Gastroesophageal sphincter (tissue), 4 donors: ENCODE results near the gene PTPN12. TPM values are rescaled to one million over a fixed set of nuclear protein-coding genes. Genes with fewer than 3 reads are reported as not detected.
A peak's percentile ranks its signal among the peaks of the same experiment; 100 is the strongest.
"Not testable (repeated sequence)": the region's sequence is repeated elsewhere in the genome, so short reads cannot be mapped to it uniquely, and the experiment has no call there.

Experiments
- ATAC-seq: fragments of 150-250 bp; one replicate; pipeline ENCODE4 v1.9.1; 2016; ENCODE audit warnings: mild to moderate bottlenecking, moderate library complexity
- H3K27ac ChIP-seq, 4 donors: fragments of 200-600 bp; sonication (generic) in 3 of 4; 1 replicate in 3 of 4; 2 replicates in 1 of 4; pipeline ENCODE4 v1.5.1; 2016 to 2019
- H3K27me3 ChIP-seq: fragments of 200-600 bp; sonication (generic); one replicate; pipeline ENCODE4 v1.5.1; 2019
- H3K36me3 ChIP-seq, 2 donors: fragments of 200-600 bp; sonication (generic); one replicate each; pipeline ENCODE4 v1.5.1; 2019; ENCODE audit warnings: control low read depth in 1 of 2
- H3K4me1 ChIP-seq, 3 donors: fragments of 200-600 bp; sonication (generic); 1 replicate in 2 of 3; 2 replicates in 1 of 3; pipeline ENCODE4 v1.5.1; 2016 to 2019; ENCODE audit warnings: control low read depth in 2 of 3
- H3K4me3 ChIP-seq, 2 donors: fragments of 200-600 bp; sonication (generic); one replicate each; pipeline ENCODE4 v1.5.1; 2019; ENCODE audit warnings: mild to moderate bottlenecking in 1 of 2, moderate library complexity in 1 of 2
- H3K9me3 ChIP-seq, 3 donors: fragments of 200-600 bp; sonication (generic); one replicate each; pipeline ENCODE4 v1.5.1; 2017 to 2019; ENCODE audit warnings: control low read depth in 2 of 3
- EP300 ChIP-seq: sonication (generic); formaldehyde crosslinking; IDR thresholded peaks from one replicate; pipeline ENCODE4 v1.6.1; 2017; ENCODE audit warnings: antibody characterized with exemption, mild to moderate bottlenecking
- POLR2A ChIP-seq, 2 donors: fragments of 450-650 bp; IDR thresholded peaks; one replicate each; pipeline ENCODE4 v1.6.1; 2017; ENCODE audit warnings: antibody characterized with exemption in 2 of 2, mild to moderate bottlenecking in 2 of 2, moderate library complexity in 1 of 2
- POLR2AphosphoS5 ChIP-seq: sonication (generic); formaldehyde crosslinking; IDR thresholded peaks from one replicate; pipeline ENCODE4 v1.6.1; 2017; ENCODE audit warnings: antibody characterized with exemption
- WGBS, 2 donors: methylation state at CpG; one replicate each; pipeline ENCODE4 v1.1.5; 2018; ENCODE audit warnings: low coverage in 1 of 2; 5-methylcytosine and 5-hydroxymethylcytosine counted together
- total RNA-seq, 4 donors: library from RNA; depleted of rRNA; stranded (reverse); fragments of >200 nt; gene quantifications; one replicate each; pipeline ENCODE4 v1.1.0, GENCODE V29; 2016
- TF ChIP-seq, protein P1 (sequence below), 4 experiments: fragments of 200-600 bp in 2 of 4; fragments of 450-650 bp in 2 of 4; sonication (generic) in 1 of 4; IDR thresholded peaks; one replicate each; pipeline ENCODE4 v1.5.1; 2017 to 2019; ENCODE audit warnings: antibody characterized with exemption in 4 of 4, mild to moderate bottlenecking in 2 of 4, moderate library complexity in 2 of 4

The PTPN12 gene
- total RNA-seq, 4 donors from 2014 or later, result 87.1 to 147 (median 100) TPM

DNA sequence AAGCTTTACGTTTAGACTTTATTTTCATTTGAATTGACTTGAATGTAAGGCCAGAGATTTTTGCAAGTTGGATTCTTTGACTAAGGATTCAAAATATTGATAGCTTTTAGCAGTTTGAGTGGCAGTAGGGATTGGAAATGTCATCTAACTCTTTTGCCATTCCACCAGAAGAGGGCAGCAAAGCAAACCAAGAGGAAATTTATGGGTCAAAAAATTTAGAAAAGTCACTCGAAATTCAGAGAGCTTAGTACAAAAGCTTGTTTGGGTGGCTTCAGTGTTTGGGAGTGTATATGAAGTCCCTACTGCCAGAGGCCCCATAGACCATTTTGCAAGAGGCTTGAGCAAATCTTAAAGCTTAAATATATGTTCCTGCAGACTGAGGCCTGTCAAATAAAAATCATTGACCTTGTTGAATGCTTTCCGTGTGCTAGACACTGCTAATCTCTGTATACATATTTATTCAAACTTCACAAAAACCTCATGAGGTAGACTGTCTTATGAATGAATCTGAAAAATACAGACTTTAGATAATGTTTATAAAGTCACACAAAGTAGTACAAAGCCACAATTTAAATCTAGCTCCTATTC lies 114.6 kb downstream of the PTPN12 start:
- Histone ChIP-seq H3K27me3 (no peaks in the 10 kb centered on the region), H3K4me3 (no peak overlapping the region), H3K9me3 (no peaks in the 10 kb centered on the region), H3K27ac (no peak overlapping the region), H3K36me3 (peaks cover 0 to 52% of the 10 kb centered on the region in 2 donors), H3K4me1 (peaks cover 0 to 7% (median 0%) of the 10 kb centered on the region in 3 donors)
- no peak for ATAC-seq
- TF ChIP-seq, protein P1, sequence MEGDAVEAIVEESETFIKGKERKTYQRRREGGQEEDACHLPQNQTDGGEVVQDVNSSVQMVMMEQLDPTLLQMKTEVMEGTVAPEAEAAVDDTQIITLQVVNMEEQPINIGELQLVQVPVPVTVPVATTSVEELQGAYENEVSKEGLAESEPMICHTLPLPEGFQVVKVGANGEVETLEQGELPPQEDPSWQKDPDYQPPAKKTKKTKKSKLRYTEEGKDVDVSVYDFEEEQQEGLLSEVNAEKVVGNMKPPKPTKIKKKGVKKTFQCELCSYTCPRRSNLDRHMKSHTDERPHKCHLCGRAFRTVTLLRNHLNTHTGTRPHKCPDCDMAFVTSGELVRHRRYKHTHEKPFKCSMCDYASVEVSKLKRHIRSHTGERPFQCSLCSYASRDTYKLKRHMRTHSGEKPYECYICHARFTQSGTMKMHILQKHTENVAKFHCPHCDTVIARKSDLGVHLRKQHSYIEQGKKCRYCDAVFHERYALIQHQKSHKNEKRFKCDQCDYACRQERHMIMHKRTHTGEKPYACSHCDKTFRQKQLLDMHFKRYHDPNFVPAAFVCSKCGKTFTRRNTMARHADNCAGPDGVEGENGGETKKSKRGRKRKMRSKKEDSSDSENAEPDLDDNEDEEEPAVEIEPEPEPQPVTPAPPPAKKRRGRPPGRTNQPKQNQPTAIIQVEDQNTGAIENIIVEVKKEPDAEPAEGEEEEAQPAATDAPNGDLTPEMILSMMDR (IDR thresholded peaks at IDR 0.05), result peak; percentile 60 to 72 (median 68)
- TF ChIP-seq EP300, result no peak
- WGBS, 2 donors, result 22 to 23% methylated on average over 3 of the region's 3 CpGs

DNA sequence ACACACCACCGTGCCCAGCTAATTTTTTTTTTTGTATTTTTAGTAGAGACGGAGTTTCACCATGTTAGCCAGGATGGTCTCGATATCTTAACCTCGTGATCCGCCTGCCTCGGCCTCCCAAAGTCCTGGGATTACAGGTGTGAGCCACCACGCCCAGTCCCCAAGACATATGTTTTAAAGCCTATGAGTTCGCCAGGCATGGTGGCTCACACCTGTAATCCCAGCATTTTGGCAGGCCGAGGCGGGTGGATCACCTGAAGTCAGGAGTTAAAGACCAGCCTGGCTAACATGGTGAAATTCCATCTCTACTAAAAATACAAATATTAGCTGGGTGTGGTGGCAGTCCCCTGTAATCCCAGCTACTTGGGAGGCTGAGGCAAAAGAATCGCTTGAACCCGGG lies 115.7 kb downstream of the PTPN12 start:
- H3K4me3 ChIP-seq, H3K9me3 ChIP-seq, H3K4me1 ChIP-seq, H3K27me3 ChIP-seq, H3K27ac ChIP-seq, ATAC-seq: not testable (repeated sequence)
- WGBS, 2 donors, result 97% methylated on average over 6 of the region's 12 CpGs; no CpG with 5 or more reads in 1 of the 2 donors
- peaks cover 0 to 47% of the 10 kb centered on the region in 2 donors for H3K36me3 ChIP-seq

DNA sequence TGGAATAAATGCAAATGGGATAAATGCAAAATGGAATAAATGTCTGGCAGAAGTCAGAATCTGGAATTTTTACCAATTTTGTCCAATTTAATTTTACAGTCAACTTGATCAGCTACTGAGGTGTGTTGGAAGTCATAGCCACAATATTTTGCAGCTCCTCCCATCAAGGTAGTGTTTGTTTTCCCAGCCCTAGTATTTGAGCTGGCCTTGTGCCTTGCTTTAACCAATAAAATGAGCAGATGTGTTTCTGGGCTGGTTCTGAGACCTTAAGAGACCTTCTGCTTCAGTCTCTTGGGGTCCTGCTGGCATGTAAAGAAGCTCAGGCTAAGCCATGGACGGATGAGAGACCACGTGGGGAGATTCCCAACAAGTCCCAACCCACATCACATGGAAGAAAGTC lies 116.5 kb downstream of the PTPN12 start:
- TF ChIP-seq POLR2AphosphoS5 (no peak), POLR2A (IDR thresholded peaks at IDR 0.05) (no peak), EP300 (no peak)
- TF ChIP-seq, protein P1 (IDR thresholded peaks at IDR 0.05), result no peak
- H3K36me3 ChIP-seq, result peaks cover 0 to 49% of the 10 kb centered on the region in 2 donors
- H3K9me3 ChIP-seq, result no peaks in the 10 kb centered on the region
- H3K4me1 ChIP-seq, result peaks cover 0 to 7% (median 0%) of the 10 kb centered on the region in 3 donors
- ATAC-seq, result no peak
- no peaks in the 10 kb centered on the region for H3K27me3 ChIP-seq
- H3K4me3 ChIP-seq, result no peak overlapping the region
- WGBS, 2 donors, result 37% methylated on average over 2 of the region's 2 CpGs; no CpG with 5 or more reads in 1 of the 2 donors
- H3K27ac ChIP-seq, result no peak overlapping the region

DNA sequence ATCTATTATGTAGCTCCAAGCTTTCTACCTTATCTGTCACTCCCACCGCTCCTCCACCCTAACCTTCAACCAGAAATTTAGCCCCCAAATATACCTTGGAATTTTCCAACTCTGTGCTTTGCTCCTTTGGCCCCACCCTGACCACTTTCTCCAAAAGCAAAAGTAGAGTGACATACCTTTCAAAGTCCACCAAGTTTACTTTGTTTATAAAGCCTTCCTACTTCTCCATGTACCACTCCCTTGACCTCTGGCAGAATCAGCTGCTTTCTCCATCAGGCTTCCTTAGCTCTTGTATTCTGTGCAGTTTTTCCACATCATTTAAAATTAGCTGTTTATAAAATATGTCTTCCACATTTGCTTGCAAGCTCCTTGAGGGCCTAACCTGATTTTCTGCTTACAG lies 118.3 kb downstream of the PTPN12 start:
- TF ChIP-seq, protein P1 (IDR thresholded peaks at IDR 0.05), result no peak
- TF ChIP-seq POLR2A (IDR thresholded peaks at IDR 0.05), result no peak
- no peak for TF ChIP-seq POLR2AphosphoS5
- TF ChIP-seq EP300, result no peak
- 100% methylated on average over 1 of the region's 1 CpG for WGBS, 2 donors
- H3K4me1 ChIP-seq, result no peaks in the 10 kb centered on the region
- H3K36me3 ChIP-seq, result peaks cover 0 to 67% of the 10 kb centered on the region in 2 donors
- H3K4me3 ChIP-seq, result no peak overlapping the region
- H3K27me3 ChIP-seq, result no peaks in the 10 kb centered on the region
- ATAC-seq, result no peak
- H3K9me3 ChIP-seq, result no peaks in the 10 kb centered on the region
- H3K27ac ChIP-seq, result no peak overlapping the region

DNA sequence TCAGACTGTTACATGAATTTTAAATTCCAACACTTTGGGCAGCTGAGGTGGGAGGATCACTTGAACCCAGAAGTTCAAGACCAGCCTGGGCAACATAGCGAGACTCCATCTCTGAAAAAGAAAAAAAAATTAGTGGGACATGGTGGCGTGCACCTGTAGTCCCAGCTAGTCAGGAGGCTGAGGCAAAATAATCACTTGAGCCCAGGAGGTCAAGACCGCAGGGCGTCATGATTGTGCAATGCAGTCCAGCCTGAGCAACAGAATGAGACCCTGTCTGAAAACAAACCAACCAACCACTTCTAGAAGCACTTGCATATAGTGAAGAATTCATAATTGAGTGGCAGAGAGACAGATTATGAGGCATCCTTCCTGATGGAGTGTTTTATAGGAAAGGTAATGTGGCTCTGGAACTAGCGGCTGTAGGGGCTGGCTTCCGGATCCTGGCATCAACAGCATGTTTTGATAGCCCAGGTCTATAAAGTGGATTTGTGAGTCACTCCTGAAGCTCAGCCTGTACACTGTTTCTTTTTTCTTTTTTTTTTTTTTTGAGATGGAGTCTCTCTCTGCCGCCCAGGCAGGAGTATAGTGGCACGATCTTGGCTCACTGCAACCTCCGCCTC lies 118.9 kb downstream of the PTPN12 start:
- 89 to 97% methylated on average over 6 to 8 of the region's 9 CpGs for WGBS, 2 donors
- no peak for ATAC-seq

More for the DNA sequence above, 118.9 kb downstream of the PTPN12 start:
- no peaks in the 10 kb centered on the region for H3K4me1 ChIP-seq
- H3K27ac ChIP-seq, result no peak overlapping the region
- H3K36me3 ChIP-seq, result peaks cover 0 to 73% of the 10 kb centered on the region in 2 donors
- no peak overlapping the region for H3K4me3 ChIP-seq
- H3K9me3 ChIP-seq, result no peaks in the 10 kb centered on the region
- no peaks in the 10 kb centered on the region for H3K27me3 ChIP-seq
- TF ChIP-seq POLR2A (IDR thresholded peaks at IDR 0.05) (no peak), POLR2AphosphoS5 (no peak), EP300 (no peak)
- TF ChIP-seq, protein P1 (IDR thresholded peaks at IDR 0.05), result no peak
